ENCODE results near the gene FGD3. TPM values are rescaled to one million over a fixed set of nuclear protein-coding genes. Genes with fewer than 3 reads are reported as not detected.

FGD3 gene
- total and polyA plus RNA-seq, 2 of the 8 experiments (the other 6 are each of a cell fraction or from before 2014, with no cell fraction given): 1.4 to 1.9 TPM

DNA sequence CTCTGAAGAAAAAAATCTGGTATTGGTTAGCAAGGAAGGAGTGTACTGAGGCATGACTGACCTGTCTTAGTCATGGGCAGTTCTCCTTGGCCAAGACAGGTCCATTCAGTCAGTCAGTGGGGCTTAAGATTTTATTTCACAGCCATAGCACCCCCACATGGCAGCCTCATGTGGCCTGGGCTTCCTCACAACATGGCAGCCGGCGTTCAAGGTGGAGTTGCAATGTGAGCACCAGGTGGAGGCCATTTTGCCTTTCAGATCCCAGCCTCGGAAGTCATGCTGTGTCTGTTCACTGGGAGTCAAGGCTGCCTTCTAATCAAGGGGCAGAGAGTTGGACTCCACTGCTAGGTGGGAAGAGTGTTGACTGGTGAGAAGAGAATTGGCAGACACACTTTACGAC, 138.4 kb downstream of the FGD3 start:
- H2AFZ ChIP-seq (ENCODE audit: low read length): no peak overlapping the region

More for the DNA sequence above, 138.4 kb downstream of the FGD3 start:
- ChIA-PET CTCF (ENCODE audit: partially characterized antibody) (interaction anchor here (0.7 to 1.6 kb wide), 3 partner anchors 22 to 216 kb away, joined by 3 to 4 read pairs (median 3); no protein-coding TSS in a partner anchor), POLR2A (ENCODE audit: partially characterized antibody) (no interaction called here)
- no peak for FAIRE-seq
- Histone ChIP-seq H3K27ac (ENCODE audit: low read depth, low read length) (no peak overlapping the region), H4K5ac (ENCODE audit: insufficient read length, low read depth, low read length) (no peak overlapping the region), H2BK5ac (ENCODE audit: low read depth, low read length) (no peak overlapping the region), H3K4me3 (ENCODE audit: extremely low read depth in 1 of 4, insufficient read depth in 2 of 4, low read depth in 3 of 4, low read length in 4 of 4) (no peak overlapping the region), H3K23me2 (ENCODE audit: low read depth, low read length) (no peaks in the 10 kb centered on the region), H2BK15ac (ENCODE audit: low read length) (no peak overlapping the region), H3K36me3 (ENCODE audit: control insufficient read depth in 2 of 4, insufficient read depth in 4 of 4, low read length in 3 of 4) (no peaks in the 10 kb centered on the region), H3K14ac (ENCODE audit: insufficient read length) (no peak overlapping the region), H3K27me3 (replicated peaks in 1 of 4; ENCODE audit: control insufficient read depth in 3 of 4, extremely low read depth in 1 of 4, insufficient read depth in 3 of 4, low read length in 3 of 4) (no peaks in the 10 kb centered on the region), H2BK12ac (ENCODE audit: low read depth, low read length) (no peak overlapping the region), H4K20me1 (replicated peaks in 1 of 2; ENCODE audit: control insufficient read depth in 1 of 2, insufficient read depth in 2 of 2, low read length in 2 of 2) (no peaks in the 10 kb centered on the region), H4K91ac (replicated peaks; ENCODE audit: insufficient read length, low read length) (no peak overlapping the region), H3K18ac (ENCODE audit: extremely low read depth, low read length) (no peak overlapping the region), H3K9me3 (ENCODE audit: insufficient read depth in 2 of 2, low read depth in 1 of 2, low read length in 1 of 2) (peaks cover 4% of the 10 kb centered on the region in 2 experiments; a peak in 1 of 4 replicates), H4K8ac (ENCODE audit: extremely low read depth, insufficient read depth, low read length) (no peak overlapping the region), H2AK5ac (ENCODE audit: low read depth, low read length) (no peak overlapping the region), H3K23ac (ENCODE audit: insufficient read length) (no peak overlapping the region), H3K4me2 (ENCODE audit: insufficient read depth in 1 of 2, low read depth in 2 of 2, low read length in 2 of 2) (no peak overlapping the region), H2BK20ac (ENCODE audit: low read length) (no peak overlapping the region), H3K79me2 (ENCODE audit: control insufficient read depth in 1 of 2, insufficient read depth in 2 of 2, low read length in 2 of 2) (no peaks in the 10 kb centered on the region), H2BK120ac (replicated peaks; ENCODE audit: low read depth, low read length) (no peak overlapping the region), H3K79me1 (ENCODE audit: low read depth, low read length) (no peaks in the 10 kb centered on the region), H3K9ac (replicated peaks in 1 of 4; ENCODE audit: extremely low read depth in 1 of 4, low read depth in 3 of 4, low read length in 3 of 4) (no peak overlapping the region), H3K4ac (replicated peaks; ENCODE audit: insufficient read length, low read depth, low read length) (no peak overlapping the region), H3K4me1 (replicated peaks in 1 of 4; ENCODE audit: control insufficient read depth in 3 of 4, insufficient read depth in 4 of 4, low read length in 3 of 4) (no peaks in the 10 kb centered on the region; a peak in 1 of 7 replicates), H3K56ac (replicated peaks; ENCODE audit: insufficient read length, low read depth, low read length) (no peak overlapping the region)
- no peak for TF ChIP-seq SP1 (IDR thresholded peaks at IDR 0.05; ENCODE audit: low read depth, low read length)
- peak; percentile 82 for TF ChIP-seq YY1 (IDR thresholded peaks at IDR 0.05; ENCODE audit: low read depth, low read length)
- TF ChIP-seq RNF2 (IDR thresholded peaks at IDR 0.05; ENCODE audit: borderline replicate concordance, low read depth, low read length, missing control alignments, poor library complexity, severe bottlenecking): no peak
- no peak for TF ChIP-seq SAP30 (IDR thresholded peaks at IDR 0.05; ENCODE audit: insufficient read depth, insufficient replicate concordance, low read length)
- no peak for TF ChIP-seq SIN3A (conservative IDR thresholded peaks at IDR 0.05 in 1 of 2, IDR thresholded peaks at IDR 0.05 in 1 of 2; ENCODE audit: low read depth in 1 of 2, low read length in 2 of 2)
- no peak for TF ChIP-seq JUND (IDR thresholded peaks at IDR 0.05; ENCODE audit: low read length)
- TF ChIP-seq RXRA (IDR thresholded peaks at IDR 0.05; ENCODE audit: insufficient read depth, low read depth, low read length): no peak
- no peak for TF ChIP-seq SIRT6 (IDR thresholded peaks at IDR 0.05; ENCODE audit: low read length)
- no peak for DNase-seq (ENCODE audit: low read depth in 1 of 2, low spot score in 2 of 2)
- WGBS, 2 experiments (ENCODE audit: extremely low coverage in 1 of 2, insufficient coverage in 1 of 2, insufficient read length in 1 of 2, insufficient replicate concordance in 2 of 2, low coverage in 1 of 2, low lambda C conversion rate in 2 of 2, missing lambda C conversion rate in 1 of 2): 91% methylated on average over 4 of the region's 4 CpGs; no CpG with 5 or more reads in 1 of the 2 experiments

All from H1 (cell line).